ENCODE results near the gene RSBN1.

The RSBN1 gene

DNA sequence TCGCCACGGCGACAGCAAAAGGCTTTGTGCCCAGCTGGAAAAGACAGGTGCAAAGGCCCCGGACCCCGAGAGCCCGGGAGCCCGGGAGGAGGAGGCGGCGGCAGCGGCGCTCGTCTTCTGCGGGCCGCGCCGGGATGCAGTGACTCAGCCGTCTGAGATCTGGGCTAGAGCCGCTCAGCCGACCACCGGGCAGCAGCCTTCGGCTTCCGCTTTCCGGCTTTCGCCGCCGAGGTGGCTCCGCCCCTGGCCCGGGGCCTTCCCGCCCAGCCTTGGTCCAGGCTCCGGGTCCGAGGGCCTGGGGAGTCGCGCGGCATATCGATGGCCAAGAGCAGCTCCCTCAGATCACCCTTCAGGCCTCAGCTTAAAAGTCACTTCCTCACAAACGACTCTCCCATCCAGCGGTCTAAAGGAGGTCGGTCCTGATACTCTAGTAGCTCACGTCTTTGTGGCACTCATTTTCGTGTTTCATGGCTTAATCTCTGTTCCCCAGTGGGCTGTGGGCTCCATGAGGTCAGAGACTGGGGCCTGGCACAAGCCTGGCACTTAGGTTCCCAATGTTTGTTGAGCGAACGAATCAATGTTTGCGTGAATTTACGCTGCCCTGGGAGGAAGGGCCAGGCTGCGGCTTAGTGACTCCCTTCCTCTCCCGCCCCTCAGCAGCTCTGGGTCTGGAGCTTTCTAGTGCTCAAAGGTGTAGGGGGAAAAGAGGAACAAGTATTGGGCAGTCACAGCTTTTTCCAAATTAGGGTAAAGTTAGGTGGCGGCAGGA, 52.8 kb downstream of the RSBN1 start, which contains the start of gene PHTF1 (continued):
- TF ChIP-seq, protein P1, sequence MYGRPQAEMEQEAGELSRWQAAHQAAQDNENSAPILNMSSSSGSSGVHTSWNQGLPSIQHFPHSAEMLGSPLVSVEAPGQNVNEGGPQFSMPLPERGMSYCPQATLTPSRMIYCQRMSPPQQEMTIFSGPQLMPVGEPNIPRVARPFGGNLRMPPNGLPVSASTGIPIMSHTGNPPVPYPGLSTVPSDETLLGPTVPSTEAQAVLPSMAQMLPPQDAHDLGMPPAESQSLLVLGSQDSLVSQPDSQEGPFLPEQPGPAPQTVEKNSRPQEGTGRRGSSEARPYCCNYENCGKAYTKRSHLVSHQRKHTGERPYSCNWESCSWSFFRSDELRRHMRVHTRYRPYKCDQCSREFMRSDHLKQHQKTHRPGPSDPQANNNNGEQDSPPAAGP (tag by site-specific recombination; IDR thresholded peaks at IDR 0.05), result 0 out of 2 replicates have a peak, but pooled peaks have one; percentile 26
- TF ChIP-seq ZNF830 (tag by site-specific recombination; IDR thresholded peaks at IDR 0.05; ENCODE audit: low read depth), result no peak
- 0 out of 2 replicates have a peak, but pooled peaks have one; percentile 20 for TF ChIP-seq ZFP69B (tag by site-specific recombination; IDR thresholded peaks at IDR 0.05)
- TF ChIP-seq GLI2 (tag by site-specific recombination; IDR thresholded peaks at IDR 0.05; ENCODE audit: borderline replicate concordance, low read depth), result no peak
- TF ChIP-seq ZNF416 (tag by site-specific recombination; IDR thresholded peaks at IDR 0.05), result no peak
- peak; percentile 97 for TF ChIP-seq ZBTB20 (tag by site-specific recombination; IDR thresholded peaks at IDR 0.05)
- peak; percentile 69; the same call in 1 of the 2 replicates for TF ChIP-seq ZFP37 (tag by site-specific recombination; IDR thresholded peaks at IDR 0.05)
- peak; percentile 52 for TF ChIP-seq ZNF24 (tag by site-specific recombination; IDR thresholded peaks at IDR 0.05)
- no peak for TF ChIP-seq ZNF658 (tag by site-specific recombination; IDR thresholded peaks at IDR 0.05)
- 0 out of 2 replicates have a peak, but pooled peaks have one; percentile 8 for TF ChIP-seq GFI1B (tag by site-specific recombination; IDR thresholded peaks at IDR 0.05)
- no peak for TF ChIP-seq ZNF776 (tag by site-specific recombination; IDR thresholded peaks at IDR 0.05; ENCODE audit: borderline replicate concordance)
- TF ChIP-seq, protein P2, sequence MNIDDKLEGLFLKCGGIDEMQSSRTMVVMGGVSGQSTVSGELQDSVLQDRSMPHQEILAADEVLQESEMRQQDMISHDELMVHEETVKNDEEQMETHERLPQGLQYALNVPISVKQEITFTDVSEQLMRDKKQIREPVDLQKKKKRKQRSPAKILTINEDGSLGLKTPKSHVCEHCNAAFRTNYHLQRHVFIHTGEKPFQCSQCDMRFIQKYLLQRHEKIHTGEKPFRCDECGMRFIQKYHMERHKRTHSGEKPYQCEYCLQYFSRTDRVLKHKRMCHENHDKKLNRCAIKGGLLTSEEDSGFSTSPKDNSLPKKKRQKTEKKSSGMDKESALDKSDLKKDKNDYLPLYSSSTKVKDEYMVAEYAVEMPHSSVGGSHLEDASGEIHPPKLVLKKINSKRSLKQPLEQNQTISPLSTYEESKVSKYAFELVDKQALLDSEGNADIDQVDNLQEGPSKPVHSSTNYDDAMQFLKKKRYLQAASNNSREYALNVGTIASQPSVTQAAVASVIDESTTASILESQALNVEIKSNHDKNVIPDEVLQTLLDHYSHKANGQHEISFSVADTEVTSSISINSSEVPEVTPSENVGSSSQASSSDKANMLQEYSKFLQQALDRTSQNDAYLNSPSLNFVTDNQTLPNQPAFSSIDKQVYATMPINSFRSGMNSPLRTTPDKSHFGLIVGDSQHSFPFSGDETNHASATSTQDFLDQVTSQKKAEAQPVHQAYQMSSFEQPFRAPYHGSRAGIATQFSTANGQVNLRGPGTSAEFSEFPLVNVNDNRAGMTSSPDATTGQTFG (tag by site-specific recombination; IDR thresholded peaks at IDR 0.05; ENCODE audit: borderline replicate concordance), result no peak
- TF ChIP-seq ZNF146 (tag by site-specific recombination; IDR thresholded peaks at IDR 0.05), result 0 out of 2 replicates have a peak, but pooled peaks have one; percentile 2
- TF ChIP-seq ZNF623 (tag by site-specific recombination; IDR thresholded peaks at IDR 0.05), result peak; percentile 63
- TF ChIP-seq ZXDB (tag by site-specific recombination; IDR thresholded peaks at IDR 0.05), result peak; percentile 72; the same call in 1 of the 2 replicates
- TF ChIP-seq ZNF10 (tag by site-specific recombination; IDR thresholded peaks at IDR 0.05), result no peak
- TF ChIP-seq OSR2 (tag by site-specific recombination; IDR thresholded peaks at IDR 0.05), result 0 out of 2 replicates have a peak, but pooled peaks have one; percentile 27
- 0 out of 2 replicates have a peak, but pooled peaks have one; percentile 9 for TF ChIP-seq ZNF596 (tag by site-specific recombination; IDR thresholded peaks at IDR 0.05)
- peak; percentile 42; the same call in 1 of the 2 replicates for TF ChIP-seq ZNF324 (tag by site-specific recombination; IDR thresholded peaks at IDR 0.05)
- TF ChIP-seq ZNF335 (tag by site-specific recombination; conservative IDR thresholded peaks at IDR 0.05), result peak; percentile 87
- 0 out of 2 replicates have a peak, but pooled peaks have one; percentile 34 for TF ChIP-seq ZBTB48 (tag by site-specific recombination; IDR thresholded peaks at IDR 0.05)
- TF ChIP-seq ZNF660 (tag by site-specific recombination; IDR thresholded peaks at IDR 0.05), result peak; percentile 23; the same call in 1 of the 2 replicates
- peak; percentile 38; the same call in 1 of the 2 replicates for TF ChIP-seq ZNF76 (tag by site-specific recombination; IDR thresholded peaks at IDR 0.05; ENCODE audit: borderline replicate concordance, low read depth)
- no peak for TF ChIP-seq ZNF362 (tag by site-specific recombination; IDR thresholded peaks at IDR 0.05)
- peak; percentile 62 for TF ChIP-seq SP2 (tag by site-specific recombination; IDR thresholded peaks at IDR 0.05)
- TF ChIP-seq ZNF501 (tag by site-specific recombination; IDR thresholded peaks at IDR 0.05), result peak; percentile 72
- TF ChIP-seq PRDM6 (tag by site-specific recombination; IDR thresholded peaks at IDR 0.05), result no peak
- peak; percentile 39; the same call in 1 of the 2 replicates for TF ChIP-seq ZNF777 (tag by site-specific recombination; IDR thresholded peaks at IDR 0.05; ENCODE audit: borderline replicate concordance)
- TF ChIP-seq ATF2 (tag by site-specific recombination; IDR thresholded peaks at IDR 0.05; ENCODE audit: low read depth), result no peak
- TF ChIP-seq, protein P3, sequence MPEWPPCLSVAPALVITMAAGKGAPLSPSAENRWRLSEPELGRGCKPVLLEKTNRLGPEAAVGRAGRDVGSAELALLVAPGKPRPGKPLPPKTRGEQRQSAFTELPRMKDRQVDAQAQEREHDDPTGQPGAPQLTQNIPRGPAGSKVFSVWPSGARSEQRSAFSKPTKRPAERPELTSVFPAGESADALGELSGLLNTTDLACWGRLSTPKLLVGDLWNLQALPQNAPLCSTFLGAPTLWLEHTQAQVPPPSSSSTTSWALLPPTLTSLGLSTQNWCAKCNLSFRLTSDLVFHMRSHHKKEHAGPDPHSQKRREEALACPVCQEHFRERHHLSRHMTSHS (tag by site-specific recombination; IDR thresholded peaks at IDR 0.05), result no peak
- TF ChIP-seq ZNF629 (tag by site-specific recombination; IDR thresholded peaks at IDR 0.05), result peak; percentile 50

Measured in HEK293 (cell line).